Stimulated activated CD4-positive, alpha-beta T cell treated with anti-CD3 and anti-CD28 coated beads, TNF-alpha, amount 100 ng/mL, for 4 hours (primary cell): ENCODE results near the gene CCDC93.
A peak's percentile ranks its signal among the peaks of the same experiment; 100 is the strongest.

Experiments used
- DNase-seq, 3 experiments: peaks; one replicate each; pipeline ENCODE4 v3.0.0-alpha.2; 2020; ENCODE audit warnings: low read depth in 3 of 3

Gene CCDC93

GRCh38 chr2:118013724-118014491 is at the start of gene CCDC93:
CCDC93 (minus strand) TSS chr2:118014070; CDS start chr2:118013995, 75 bp downstream.
- DNase-seq, result peak; percentile 66 to 75 (median 69)

DNA sequence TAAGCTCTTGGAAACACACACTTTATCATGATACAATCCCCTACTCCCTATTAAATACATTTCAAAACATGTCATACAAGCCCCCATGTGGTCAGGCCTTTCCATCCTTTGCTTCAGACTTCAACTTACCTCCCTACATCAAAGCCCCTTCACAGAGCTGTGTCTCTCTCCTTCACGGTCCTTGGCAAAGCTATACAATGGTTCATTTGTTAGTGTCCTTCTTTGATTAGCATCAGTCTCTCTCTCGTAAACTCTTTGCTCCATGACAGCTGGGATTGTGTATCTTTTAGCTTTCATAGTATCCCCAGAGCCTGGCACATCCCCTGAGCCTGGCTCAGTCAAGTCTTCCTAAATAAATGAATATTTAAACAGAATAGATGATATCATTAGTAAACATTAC is 48.8 kb upstream of the CCDC93 start:
- no peak for DNase-seq

GRCh38 chr2:118062048-118062447 is 48.2 kb upstream of the CCDC93 start:
- no peak for DNase-seq

DNA sequence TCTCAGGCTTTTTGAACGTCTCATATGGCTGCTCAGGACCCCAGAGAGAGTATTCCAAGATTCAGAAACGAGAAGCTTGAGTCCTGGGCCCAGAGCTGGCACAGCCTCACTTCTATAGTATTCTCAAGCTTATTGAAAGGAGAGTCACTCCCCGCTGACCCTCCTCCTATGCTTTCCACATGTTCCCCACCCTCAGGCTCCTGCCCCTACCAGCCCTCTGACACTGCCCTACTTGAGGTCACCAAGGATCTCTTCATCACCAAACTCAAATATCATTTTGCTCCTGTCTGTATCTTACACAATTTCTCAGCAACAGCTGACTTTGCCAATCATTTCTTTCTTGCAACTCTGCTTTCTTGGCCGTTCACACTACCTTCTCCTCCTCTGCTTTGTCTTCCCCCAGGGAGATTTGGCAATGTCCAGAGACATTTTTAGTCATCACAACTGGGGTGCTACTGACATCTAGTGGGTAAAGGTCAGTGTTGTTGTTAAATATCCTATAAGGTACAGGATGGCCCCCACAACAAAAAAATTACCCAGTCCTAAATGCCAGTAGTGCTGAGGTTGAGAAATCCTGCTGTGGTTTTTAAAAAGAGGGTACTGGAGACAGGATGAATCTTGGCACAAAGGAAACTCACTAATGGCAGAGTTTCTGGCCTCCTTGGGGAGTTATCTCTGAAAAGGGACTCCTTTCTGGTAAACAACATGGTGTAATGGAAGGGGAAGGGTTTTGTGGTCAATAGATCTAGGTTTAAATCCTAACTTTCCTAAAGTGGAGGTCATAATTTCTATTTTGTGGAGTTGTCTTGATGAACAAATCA is 47.5 kb upstream of the CCDC93 start:
- no peak for DNase-seq

DNA sequence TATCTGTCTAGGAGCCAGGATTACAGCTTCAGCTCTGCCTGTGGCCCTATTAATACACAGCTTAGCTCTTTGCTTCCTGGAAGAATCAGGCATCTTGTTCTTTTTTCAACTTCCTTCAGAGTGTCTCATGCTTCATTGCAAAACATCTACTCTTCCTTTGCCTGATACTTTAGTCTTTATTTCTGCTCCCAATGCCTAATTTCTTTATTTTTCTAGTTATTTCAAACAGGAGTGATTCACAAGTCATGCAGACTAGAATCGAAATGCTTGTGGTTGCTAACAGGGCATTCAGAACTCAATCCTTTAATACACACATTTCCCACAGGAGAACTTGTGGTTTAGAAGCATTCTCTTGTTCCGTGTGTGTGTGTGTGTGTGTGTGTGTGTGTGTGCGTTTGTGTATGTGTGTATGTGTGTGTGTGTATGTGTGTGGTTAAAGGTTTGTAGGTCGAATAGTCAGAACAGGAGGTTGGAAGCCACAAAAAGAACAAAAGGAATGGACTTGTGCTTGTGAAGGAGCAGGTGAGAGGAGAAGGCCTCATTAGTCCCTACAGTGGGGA is 46.1 kb upstream of the CCDC93 start:
- no peak for DNase-seq

GRCh38 chr2:118058951-118059350 is 45.1 kb upstream of the CCDC93 start:
- DNase-seq, result no peak

GRCh38 chr2:118056801-118057200 is 42.9 kb upstream of the CCDC93 start:
- no peak for DNase-seq

GRCh38 chr2:118056165-118056534 is 42.3 kb upstream of the CCDC93 start:
- no peak for DNase-seq

- DNase-seq, result no peak
Measured at GRCh38 chr2:118055512-118056164, 41.8 kb upstream of the CCDC93 start.

- DNase-seq, result no peak
Measured at GRCh38 chr2:118054213-118055008, 40.5 kb upstream of the CCDC93 start.

DNA sequence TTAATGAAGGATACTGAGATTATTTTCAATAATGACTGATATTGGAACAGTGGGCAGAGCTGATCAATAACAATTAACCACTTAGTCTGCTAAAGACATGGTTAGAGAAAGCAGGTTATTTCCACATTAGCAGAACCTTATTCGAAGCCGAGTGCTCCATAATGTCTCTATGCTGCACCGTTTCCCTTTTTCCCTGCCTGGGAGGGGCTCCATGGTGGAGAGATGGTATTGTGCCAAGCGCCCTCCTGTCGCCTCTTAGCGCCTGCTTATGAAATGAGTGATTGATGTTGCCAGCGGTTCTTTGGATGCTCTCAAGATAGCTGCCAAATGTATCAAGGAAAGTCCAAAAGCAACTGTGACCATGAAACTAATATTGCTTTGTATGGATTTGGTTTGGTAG is 39.8 kb upstream of the CCDC93 start:
- no peak for DNase-seq

GRCh38 chr2:118052474-118052873 is 38.6 kb upstream of the CCDC93 start:
- no peak for DNase-seq

DNA sequence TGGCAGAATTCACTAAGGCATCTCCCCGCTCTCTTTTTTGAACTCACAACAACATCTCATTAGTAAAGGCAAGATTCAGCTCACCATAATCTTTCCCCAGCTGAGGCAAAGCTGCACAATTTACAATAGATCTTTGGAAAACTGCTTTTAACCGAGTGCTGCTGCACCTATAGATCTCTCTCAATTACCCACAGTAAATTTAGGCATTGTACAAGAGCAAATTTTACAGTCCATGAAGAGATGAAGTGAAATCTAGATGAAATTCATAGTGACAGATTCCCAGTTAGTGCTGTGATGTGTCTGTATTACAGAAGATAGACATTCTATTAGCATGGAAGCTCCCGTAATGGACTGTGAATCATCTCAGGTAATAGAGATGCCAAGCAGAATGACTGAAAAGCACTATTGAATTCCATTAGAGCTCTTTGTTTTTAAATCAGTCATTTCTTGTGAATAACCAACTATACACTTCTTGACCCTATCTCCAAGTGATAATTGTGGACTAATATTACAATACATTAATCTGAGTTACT is 38.0 kb upstream of the CCDC93 start:
- DNase-seq, result no peak

GRCh38 chr2:118050974-118051373 is 37.1 kb upstream of the CCDC93 start:
- no peak for DNase-seq

DNA sequence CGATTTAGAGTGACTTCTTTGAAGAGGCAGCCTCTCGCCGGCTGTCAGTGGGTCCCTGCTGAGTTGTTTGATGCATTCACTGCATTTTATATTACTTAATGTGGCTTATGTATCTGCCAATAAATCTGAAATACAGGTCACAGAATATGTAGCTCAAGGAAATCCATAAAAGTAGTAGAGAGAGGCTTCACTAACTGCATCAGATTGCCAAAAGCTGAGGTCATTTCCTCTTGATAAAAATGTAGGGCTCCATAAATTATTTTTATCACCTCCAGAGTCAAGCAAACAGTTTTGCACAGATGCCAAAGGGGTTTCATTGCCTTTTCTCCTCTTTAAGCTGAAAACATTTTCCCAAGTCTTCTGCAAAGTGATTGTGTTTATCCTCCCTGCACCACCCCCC is 36.5 kb upstream of the CCDC93 start:
- no peak for DNase-seq

DNA sequence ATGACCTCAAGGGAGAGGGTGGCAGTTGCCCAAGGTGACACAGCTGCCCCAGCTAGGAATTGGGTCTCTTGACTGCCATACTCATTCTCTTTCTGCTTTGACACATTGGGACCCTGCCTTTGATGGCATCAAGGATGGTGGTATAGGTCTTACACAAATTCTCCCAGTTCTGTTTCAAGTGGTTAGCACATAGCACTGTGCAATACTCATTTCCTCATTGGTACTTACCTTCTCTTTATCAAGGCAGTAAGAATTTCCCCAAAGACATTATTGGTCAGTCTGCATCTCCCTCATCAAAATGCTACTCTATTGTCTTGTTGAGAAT is 35.9 kb upstream of the CCDC93 start:
- no peak for DNase-seq

- DNase-seq, result no peak
Measured at GRCh38 chr2:118049140-118049815, 35.4 kb upstream of the CCDC93 start.

GRCh38 chr2:118048401-118048800 is 34.5 kb upstream of the CCDC93 start:
- DNase-seq, result no peak

DNA sequence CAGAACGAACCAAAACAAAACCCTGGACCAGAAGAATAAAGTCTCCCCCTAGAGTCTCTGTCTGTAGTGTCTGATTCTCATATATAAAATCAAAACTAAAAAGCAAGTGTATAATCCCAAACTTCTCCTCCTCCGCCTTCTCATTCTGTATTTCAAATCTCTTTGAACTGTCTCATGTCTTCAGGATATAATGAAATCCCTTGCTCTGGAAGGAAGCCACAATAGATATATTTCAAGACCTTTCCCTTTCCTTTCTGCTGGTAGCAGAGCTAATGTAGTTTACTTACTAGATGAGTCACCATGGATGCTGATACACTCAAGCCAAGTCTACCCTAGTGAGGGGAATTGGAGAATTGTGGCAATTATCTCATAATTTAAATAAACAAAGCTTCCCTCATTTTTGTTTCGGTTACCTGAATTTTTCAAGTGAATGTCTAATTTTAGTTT is 33.5 kb upstream of the CCDC93 start:
- DNase-seq, result no peak

DNA sequence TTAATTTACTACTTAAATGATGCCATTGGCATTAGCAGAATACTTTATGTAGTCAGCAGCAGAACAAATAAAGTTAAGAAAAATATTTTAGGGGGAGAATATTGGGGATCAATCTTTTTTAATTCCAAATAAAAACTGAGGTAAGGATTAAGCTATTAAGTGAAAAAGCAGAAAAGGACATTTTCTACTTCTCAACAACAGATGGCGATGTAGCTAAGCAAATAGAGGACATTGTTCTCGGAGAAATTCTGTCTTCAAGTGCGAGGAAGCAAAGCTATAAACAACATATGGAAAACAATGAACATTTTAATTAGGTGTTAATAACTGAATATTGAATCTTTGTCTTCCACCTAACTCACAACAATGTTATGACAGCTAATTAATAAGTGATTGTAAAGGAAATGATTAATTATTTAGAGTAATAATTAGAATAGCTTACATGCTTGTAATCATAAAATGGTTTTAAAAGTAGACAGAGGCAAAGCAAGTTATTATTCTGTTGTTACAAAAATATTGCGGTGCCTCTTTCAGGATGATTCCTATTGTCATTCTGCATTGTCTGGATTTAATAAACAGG is 32.9 kb upstream of the CCDC93 start:
- no peak for DNase-seq
